GM12873 (cell line): ENCODE measurements around the gene NUCKS1.

ENCODE experiments used
- CTCF ChIP-seq: IDR thresholded peaks from 2 replicates; pipeline ENCODE4 v1.5.1; 2012; ENCODE audit warnings: low read depth, mild to moderate bottlenecking, moderate library complexity, low read length, control low read depth; ENCODE audit not compliant: insufficient read depth; ENCODE audit errors: missing control alignments

Gene NUCKS1

DNA sequence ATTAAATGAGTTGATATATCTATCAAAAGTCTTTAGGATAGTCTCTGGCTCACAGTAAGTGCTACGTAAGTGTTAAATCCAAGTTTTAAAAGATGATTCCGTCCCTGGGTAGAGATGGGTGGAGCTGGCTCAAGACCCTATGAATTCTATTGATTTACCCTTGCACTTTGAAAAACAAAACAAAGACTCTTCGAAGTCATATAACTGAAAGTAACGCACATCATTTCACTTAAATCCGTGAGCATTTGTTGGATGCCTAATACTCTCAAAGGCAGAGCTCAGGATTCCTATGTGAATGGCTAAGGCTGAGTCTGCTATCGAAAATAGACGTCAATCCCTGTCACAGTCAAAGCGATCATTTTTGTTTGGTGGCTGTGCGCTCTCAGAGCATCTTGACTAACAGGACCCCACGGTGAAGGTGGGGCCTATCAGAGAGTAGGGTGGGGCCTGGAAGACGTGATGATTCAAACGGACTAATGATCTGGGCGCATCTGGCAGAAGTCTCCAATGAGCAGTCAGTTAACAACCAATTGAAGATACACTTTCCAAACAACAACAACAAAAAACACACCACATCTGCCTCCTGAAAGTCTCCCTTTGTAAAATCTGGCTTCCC lies 1.2 kb upstream of the NUCKS1 start:
- TF ChIP-seq CTCF: no peak

DNA sequence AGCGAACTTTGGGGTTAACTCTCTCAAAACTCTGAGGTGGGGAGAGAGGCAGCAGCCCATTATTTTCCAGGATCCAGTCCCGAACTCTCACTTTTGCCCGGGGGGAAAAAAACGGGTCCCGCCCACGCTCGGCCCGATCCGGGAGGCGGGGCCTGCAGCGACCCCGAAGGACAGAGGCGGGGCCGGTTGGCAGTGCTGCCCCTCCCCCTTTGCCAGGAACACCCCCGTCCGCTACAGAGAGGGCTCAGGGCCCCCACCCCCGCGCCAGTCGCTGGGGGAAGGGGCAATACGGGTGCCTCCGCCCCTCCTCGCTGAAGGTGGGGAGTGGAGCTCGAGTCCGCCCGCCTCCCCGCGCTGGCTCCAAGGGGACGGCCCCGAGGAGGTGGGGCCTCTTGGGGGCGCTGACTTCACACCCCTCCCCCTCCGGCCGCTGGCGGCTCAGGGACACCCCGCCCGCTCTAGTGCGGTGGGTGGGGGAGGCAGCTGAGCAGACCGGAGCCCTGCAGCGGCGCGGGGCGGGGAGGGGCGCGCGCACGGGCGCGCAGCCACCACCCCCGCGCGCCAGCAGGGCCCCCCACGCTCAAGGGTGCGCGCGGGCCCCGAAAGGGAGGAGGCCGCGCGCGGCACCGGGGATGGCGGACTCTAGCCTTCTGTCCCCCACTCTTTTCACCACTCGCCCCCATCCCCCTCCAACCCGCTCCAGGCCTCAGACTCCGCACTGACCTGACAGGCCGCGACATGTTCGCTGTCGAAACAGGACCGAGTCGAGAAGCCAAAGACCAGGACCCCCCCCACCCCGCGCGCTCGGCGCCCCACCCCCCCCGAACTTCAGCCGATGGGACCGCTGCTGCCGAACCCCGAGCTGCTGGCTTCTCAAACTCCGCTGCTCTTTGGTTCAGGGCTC lies 496 bp downstream of the NUCKS1 start:
- TF ChIP-seq CTCF: no peak

DNA sequence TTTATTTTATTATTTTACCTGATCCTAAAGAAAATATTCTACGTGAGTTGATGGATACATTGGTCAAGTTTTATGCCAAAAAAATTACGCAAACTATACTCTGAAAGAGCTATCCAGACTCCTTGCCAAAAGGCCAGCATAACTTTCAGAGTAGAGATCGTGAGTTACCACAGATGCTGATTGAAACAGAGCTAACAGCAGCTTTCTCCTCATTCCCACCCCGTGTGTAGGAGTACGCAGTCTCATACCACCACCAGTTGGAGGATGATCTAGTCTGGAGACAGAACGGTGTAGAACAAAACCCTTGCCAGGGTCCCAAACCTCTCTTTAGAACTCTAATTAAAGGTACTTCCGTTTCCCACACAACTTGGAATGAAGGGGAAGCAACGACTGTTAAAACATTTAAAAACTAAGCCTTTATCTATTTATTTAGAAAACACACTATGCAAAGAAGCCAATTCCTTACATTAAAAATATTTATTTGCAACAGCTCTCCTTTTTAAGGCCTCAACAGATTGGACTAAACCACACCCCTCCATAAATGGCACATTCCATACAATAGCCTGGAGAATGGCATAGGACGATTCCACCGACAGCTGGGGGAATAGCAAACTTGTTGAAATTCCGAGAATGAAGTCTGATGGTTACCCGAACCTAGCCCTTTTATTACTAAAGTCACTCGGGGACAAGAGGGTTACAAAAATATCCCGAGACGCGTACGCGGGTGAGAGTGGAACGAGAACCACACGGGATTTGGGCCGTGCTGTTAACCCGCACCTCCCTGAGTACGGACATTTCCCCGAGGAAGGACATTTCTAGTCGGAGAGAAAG lies 1.4 kb downstream of the NUCKS1 start:
- TF ChIP-seq CTCF: no peak

DNA sequence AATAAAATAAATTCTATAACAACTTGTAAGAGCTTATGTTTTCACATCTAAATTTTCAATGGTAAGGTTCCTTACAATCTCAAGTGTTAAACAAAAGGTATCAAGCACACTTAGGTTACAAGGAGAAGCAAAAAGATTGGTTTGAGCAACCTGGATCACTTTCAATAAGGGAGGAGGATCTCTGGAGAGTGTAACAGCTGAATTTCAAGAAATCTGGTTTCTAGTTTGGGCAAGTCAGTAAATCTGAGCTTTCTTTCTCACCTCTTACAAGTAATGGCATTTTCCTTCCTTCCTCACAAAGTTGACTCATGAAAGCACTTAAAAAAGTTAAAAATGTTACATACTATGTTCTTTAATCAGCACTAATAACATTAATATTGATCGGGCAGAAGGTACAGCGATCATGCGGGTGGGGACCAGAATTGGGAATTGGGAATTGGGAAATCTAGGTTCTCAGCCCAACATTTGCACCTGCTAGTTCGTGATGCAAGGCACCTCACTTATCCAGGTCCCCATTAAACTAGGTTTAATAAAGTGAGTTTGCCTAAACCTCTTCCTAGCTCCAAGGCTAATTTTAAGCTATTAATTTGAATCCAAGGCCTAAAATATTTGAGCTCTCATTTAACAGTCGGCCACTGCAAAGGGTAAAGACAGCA lies 3.1 kb downstream of the NUCKS1 start:
- TF ChIP-seq CTCF: no peak

DNA sequence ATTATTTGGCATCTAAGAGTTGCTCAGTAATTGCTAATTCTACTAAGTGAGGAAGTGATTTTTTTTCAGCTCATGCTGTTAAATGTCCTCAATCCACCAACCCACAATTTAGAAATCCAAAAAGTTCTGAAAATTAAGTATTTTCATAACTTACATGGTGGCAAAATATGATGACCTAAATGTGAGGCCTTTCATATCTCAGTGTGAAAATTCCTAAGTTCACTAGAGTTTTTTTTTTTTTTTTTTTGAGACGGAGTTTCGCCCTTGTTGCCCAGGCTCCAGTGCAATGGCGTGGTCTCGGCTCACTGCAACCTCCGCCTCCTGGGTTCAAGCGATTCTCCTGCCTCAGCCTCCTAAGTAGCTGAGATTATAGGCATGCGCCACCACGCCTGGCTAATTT lies 5.6 kb downstream of the NUCKS1 start:
- TF ChIP-seq CTCF: no peak

DNA sequence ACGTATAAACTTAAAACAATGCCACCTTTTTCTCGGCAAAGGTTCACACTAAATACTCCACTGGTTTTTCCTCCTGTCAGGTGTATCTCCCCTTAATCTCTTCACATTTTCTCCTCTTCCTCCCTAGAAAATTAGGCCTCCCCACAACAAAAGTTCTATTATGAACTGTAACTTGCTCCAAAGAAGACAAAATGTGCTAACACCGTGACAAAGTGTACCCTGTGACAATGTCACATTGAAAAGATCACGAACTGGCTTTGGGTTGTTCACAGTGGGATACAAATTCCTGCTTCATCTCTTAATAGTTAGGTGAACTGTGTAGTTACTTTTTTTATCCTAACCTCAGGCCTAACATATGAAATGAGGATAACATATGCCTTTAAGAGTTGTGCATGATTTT lies 6.0 kb downstream of the NUCKS1 start:
- TF ChIP-seq CTCF: no peak
